Esophagus muscularis mucosa (tissue), 4 donors: Measurements from ENCODE around the gene PRDM15.

Experiments used
- EP300 ChIP-seq: sonication (generic); formaldehyde crosslinking; IDR thresholded peaks from one replicate; pipeline ENCODE4 v1.6.1; 2017; ENCODE audit warnings: antibody characterized with exemption
- POLR2A ChIP-seq: fragments of 450-650 bp; IDR thresholded peaks from one replicate; pipeline ENCODE4 v1.6.1; 2017; ENCODE audit warnings: antibody characterized with exemption, moderate library complexity, mild to moderate bottlenecking, low read depth
- POLR2AphosphoS5 ChIP-seq, 2 donors: sonication (generic); formaldehyde crosslinking; IDR thresholded peaks; one replicate each; pipeline ENCODE4 v1.6.1; 2017; ENCODE audit warnings: antibody characterized with exemption in 2 of 2
- TF ChIP-seq, protein P1 (sequence below), 3 experiments: fragments of 200-600 bp in 2 of 3; fragments of 450-650 bp in 1 of 3; sonication (generic) in 2 of 3; IDR thresholded peaks; one replicate each; pipeline ENCODE4 v1.5.1; 2017 to 2019; ENCODE audit warnings: antibody characterized with exemption in 3 of 3, mild to moderate bottlenecking in 2 of 3, moderate library complexity in 1 of 3

DNA sequence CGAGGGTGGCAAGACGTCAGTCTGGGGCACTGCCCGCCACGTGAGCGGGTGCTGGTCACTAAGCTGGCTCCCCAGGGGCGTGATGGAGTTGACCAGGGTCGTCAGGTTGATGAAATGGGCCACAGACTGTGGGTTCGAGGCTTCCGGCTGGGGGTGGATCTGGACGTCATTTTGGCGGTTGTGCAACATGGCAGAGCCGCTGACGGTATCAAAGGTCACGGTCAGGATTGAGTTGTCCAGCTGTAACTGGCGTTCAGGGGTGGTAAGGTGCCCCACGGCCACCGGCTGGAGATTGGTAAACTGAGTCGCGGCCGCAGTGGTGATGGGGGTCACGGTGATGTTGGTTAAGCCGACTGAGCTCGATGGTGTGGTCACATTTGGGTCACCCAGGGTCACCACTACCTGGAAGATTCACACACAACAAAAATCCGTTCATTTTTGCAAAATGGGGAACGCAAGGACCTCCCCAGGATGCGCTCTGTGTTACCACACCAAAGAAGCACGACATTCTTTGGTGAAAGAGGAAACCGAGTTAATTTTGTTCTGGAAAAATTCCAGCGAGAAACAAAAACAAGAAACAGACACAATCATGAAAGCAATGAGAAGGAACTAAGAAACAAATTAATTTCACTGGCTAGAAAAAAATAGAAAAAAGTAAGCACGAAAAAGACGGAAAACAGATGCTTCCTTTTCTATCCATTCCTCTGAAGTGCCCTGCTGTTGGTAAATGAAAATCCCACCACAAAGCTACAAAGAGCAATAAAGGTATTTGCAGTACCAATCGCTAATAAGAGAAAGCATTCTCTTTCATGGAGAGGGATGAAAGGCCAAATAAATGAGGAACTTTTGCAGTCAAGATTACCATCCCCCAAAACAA is 77.6 kb downstream of the PRDM15 start:
- TF ChIP-seq, protein P1, sequence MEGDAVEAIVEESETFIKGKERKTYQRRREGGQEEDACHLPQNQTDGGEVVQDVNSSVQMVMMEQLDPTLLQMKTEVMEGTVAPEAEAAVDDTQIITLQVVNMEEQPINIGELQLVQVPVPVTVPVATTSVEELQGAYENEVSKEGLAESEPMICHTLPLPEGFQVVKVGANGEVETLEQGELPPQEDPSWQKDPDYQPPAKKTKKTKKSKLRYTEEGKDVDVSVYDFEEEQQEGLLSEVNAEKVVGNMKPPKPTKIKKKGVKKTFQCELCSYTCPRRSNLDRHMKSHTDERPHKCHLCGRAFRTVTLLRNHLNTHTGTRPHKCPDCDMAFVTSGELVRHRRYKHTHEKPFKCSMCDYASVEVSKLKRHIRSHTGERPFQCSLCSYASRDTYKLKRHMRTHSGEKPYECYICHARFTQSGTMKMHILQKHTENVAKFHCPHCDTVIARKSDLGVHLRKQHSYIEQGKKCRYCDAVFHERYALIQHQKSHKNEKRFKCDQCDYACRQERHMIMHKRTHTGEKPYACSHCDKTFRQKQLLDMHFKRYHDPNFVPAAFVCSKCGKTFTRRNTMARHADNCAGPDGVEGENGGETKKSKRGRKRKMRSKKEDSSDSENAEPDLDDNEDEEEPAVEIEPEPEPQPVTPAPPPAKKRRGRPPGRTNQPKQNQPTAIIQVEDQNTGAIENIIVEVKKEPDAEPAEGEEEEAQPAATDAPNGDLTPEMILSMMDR (IDR thresholded peaks at IDR 0.05): no peak
- TF ChIP-seq POLR2A (no peak), EP300 (no peak), POLR2AphosphoS5 (IDR thresholded peaks at IDR 0.05) (no peak)
